Ovary (tissue), 3 donors: ENCODE measurements around the gene AOAH.

Experiments used
- POLR2A ChIP-seq: fragments of 450-650 bp; IDR thresholded peaks from one replicate; pipeline ENCODE4 v1.6.1; 2017; ENCODE audit warnings: antibody characterized with exemption, mild to moderate bottlenecking, moderate library complexity
- TF ChIP-seq, protein P1 (sequence below), 3 donors: fragments of 450-650 bp in 2 of 3; fragments of 200-600 bp in 1 of 3; IDR thresholded peaks; one replicate each; pipeline versions ENCODE4 v1.5.1 to v1.8.0; 2016 to 2022; ENCODE audit warnings: antibody characterized with exemption in 3 of 3, mild to moderate bottlenecking in 1 of 3
- donor health status: DM: no; HTN: no; CAD: no.

DNA sequence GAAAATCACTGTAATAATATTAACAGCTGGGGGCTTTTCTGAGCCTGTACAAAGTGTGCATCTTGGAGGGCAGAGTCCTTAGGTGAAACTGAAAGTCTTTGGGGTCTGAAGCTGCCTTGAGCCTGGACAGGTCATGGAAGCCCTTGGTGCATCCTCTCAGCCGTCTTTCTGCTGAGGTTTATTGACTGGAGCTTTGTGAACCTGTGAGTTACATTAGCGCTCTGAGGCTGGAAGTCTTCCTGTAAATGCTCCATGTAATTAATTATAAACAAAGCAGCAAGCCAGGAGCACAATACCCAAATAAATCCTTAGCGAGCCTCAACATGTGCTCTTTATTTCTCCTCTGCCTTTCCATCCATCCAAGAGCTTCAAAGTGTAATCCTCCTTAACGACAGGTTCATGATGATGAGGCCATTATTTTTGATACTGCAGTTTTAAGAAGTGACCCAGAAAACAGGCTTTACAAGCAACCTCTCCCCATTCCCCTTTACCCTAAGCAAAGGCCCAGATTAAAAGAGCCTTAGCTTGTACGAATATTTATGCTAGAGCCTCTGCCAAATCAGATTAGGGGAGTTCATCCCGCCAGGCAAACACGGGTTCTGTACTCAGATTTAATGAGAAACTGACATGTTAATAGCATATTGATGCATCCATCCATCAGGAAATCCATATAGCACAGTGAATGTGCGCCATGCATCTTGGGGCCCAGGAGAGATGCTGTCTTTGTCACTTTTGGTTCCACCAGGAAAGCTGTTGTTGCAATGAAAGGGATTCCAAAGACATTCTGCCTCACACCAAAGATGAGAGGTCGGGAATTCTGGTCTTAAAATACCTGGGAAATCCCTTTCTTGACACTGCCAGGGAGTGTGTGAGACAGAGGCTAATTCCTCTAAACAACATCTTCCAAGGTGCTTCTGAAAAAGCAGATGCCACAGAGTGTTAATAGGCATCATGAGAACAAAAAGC, 216.5 kb downstream of the AOAH start:
- TF ChIP-seq, protein P1, sequence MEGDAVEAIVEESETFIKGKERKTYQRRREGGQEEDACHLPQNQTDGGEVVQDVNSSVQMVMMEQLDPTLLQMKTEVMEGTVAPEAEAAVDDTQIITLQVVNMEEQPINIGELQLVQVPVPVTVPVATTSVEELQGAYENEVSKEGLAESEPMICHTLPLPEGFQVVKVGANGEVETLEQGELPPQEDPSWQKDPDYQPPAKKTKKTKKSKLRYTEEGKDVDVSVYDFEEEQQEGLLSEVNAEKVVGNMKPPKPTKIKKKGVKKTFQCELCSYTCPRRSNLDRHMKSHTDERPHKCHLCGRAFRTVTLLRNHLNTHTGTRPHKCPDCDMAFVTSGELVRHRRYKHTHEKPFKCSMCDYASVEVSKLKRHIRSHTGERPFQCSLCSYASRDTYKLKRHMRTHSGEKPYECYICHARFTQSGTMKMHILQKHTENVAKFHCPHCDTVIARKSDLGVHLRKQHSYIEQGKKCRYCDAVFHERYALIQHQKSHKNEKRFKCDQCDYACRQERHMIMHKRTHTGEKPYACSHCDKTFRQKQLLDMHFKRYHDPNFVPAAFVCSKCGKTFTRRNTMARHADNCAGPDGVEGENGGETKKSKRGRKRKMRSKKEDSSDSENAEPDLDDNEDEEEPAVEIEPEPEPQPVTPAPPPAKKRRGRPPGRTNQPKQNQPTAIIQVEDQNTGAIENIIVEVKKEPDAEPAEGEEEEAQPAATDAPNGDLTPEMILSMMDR (IDR thresholded peaks at IDR 0.05), result no peak
- no peak for TF ChIP-seq POLR2A
